Ishikawa (cell line): ENCODE measurements around the gene C11orf87.

Experiments used
- CEBPB ChIP-seq: IDR thresholded peaks from 2 replicates; pipeline ENCODE4 v1.6.1; 2012
- CREB1 ChIP-seq: IDR thresholded peaks from 2 replicates; pipeline ENCODE4 v1.6.1; 2012; ENCODE audit warnings: low read depth
- EGR1 ChIP-seq: IDR thresholded peaks from 2 replicates; pipeline ENCODE4 v1.6.1; 2012
- EP300 ChIP-seq: IDR thresholded peaks from 2 replicates; pipeline ENCODE4 v1.6.1; 2012; ENCODE audit warnings: borderline replicate concordance
- FOXM1 ChIP-seq: IDR thresholded peaks from 2 replicates; pipeline ENCODE4 v1.6.1; 2012; ENCODE audit warnings: low read depth, borderline replicate concordance
- MAX ChIP-seq: IDR thresholded peaks from 2 replicates; pipeline ENCODE4 v1.6.1; 2012
- NFIC ChIP-seq: IDR thresholded peaks from 2 replicates; pipeline ENCODE4 v1.6.1; 2012
- RAD21 ChIP-seq: IDR thresholded peaks from 2 replicates; pipeline ENCODE4 v1.6.1; 2012; ENCODE audit warnings: low read depth
- TAF1 ChIP-seq: IDR thresholded peaks from 2 replicates; pipeline ENCODE4 v1.6.1; 2012; ENCODE audit warnings: low read depth, mild to moderate bottlenecking
- TCF12 ChIP-seq: IDR thresholded peaks from 2 replicates; pipeline ENCODE4 v1.6.1; 2012; ENCODE audit warnings: low read depth
- TEAD4 ChIP-seq: IDR thresholded peaks from 2 replicates; pipeline ENCODE4 v1.6.1; 2012
- USF1 ChIP-seq: IDR thresholded peaks from 2 replicates; pipeline ENCODE4 v1.6.1; 2012
- YY1 ChIP-seq: IDR thresholded peaks from 2 replicates; pipeline ENCODE4 v1.6.1; 2012; ENCODE audit warnings: low read depth
- ZBTB7A ChIP-seq: IDR thresholded peaks from 2 replicates; pipeline ENCODE4 v1.6.1; 2012; ENCODE audit warnings: low read depth
- TF ChIP-seq, protein P1 (sequence below): IDR thresholded peaks from 2 replicates; pipeline ENCODE4 v1.6.1; 2012; ENCODE audit warnings: low read depth, mild to moderate bottlenecking

Gene C11orf87

DNA sequence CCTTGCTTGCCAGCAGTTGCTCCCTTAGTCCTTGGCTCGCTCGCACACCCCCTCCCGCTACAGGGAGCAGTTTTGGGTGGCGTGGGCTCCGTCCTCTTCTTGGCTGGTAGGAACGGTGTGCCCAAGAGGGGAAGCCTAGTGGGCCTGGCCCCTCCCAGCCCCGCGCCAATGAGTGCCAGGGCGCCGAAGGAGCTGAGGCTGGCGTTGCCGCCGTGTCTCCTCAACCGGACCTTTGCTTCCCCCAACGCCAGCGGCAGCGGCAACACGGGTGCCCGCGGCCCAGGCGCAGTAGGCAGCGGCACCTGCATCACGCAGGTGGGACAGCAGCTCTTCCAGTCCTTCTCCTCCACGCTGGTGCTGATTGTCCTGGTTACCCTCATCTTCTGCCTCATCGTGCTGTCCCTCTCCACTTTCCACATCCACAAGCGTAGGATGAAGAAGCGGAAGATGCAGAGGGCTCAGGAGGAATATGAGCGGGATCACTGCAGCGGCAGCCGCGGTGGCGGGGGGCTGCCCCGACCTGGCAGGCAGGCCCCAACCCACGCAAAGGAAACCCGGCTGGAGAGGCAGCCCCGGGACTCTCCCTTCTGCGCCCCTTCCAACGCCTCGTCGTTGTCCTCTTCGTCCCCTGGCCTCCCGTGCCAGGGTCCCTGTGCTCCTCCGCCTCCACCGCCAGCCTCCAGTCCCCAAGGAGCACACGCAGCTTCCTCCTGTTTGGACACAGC lies 1.6 kb downstream of the C11orf87 start:
- no peak for TF ChIP-seq TAF1
- no peak for TF ChIP-seq TCF12
- TF ChIP-seq RAD21, result no peak
- no peak for TF ChIP-seq EP300
- TF ChIP-seq FOXM1, result no peak
- no peak for TF ChIP-seq YY1
- no peak for TF ChIP-seq USF1
- TF ChIP-seq TEAD4, result no peak
- TF ChIP-seq, protein P1, sequence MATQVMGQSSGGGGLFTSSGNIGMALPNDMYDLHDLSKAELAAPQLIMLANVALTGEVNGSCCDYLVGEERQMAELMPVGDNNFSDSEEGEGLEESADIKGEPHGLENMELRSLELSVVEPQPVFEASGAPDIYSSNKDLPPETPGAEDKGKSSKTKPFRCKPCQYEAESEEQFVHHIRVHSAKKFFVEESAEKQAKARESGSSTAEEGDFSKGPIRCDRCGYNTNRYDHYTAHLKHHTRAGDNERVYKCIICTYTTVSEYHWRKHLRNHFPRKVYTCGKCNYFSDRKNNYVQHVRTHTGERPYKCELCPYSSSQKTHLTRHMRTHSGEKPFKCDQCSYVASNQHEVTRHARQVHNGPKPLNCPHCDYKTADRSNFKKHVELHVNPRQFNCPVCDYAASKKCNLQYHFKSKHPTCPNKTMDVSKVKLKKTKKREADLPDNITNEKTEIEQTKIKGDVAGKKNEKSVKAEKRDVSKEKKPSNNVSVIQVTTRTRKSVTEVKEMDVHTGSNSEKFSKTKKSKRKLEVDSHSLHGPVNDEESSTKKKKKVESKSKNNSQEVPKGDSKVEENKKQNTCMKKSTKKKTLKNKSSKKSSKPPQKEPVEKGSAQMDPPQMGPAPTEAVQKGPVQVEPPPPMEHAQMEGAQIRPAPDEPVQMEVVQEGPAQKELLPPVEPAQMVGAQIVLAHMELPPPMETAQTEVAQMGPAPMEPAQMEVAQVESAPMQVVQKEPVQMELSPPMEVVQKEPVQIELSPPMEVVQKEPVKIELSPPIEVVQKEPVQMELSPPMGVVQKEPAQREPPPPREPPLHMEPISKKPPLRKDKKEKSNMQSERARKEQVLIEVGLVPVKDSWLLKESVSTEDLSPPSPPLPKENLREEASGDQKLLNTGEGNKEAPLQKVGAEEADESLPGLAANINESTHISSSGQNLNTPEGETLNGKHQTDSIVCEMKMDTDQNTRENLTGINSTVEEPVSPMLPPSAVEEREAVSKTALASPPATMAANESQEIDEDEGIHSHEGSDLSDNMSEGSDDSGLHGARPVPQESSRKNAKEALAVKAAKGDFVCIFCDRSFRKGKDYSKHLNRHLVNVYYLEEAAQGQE, result no peak
- no peak for TF ChIP-seq EGR1
- no peak for TF ChIP-seq MAX
- TF ChIP-seq CEBPB, result no peak
- TF ChIP-seq NFIC, result no peak
- no peak for TF ChIP-seq ZBTB7A
- TF ChIP-seq CREB1, result no peak

- TF ChIP-seq, protein P1, result peak; percentile 92
- 0 out of 2 replicates have a peak, but pooled peaks have one; percentile 1 for TF ChIP-seq RAD21
- TF ChIP-seq FOXM1, result no peak
Measured at GRCh38 chr11:109424901-109425300, 2.9 kb downstream of the C11orf87 start.

DNA sequence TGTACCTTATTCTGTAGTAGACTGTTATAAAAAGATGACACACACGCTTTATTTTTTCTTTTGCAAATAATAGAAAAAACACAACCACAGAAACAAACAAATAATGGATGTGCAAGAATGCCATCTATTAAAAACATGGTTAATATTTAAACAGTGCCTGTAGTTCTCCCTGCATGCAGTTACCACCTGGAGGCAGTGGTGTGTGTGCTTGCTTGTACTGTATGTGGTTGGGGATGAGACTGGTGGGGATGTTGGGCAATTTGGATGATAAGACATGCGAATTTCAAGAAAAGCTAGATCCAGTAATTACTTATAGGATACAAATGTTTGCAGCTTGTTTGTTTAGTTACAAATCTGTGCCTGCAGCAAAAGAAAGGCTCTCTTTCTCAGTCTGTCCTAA lies 3.6 kb downstream of the C11orf87 start:
- TF ChIP-seq NFIC (no peak), TAF1 (no peak), EGR1 (no peak), USF1 (no peak), RAD21 (no peak), YY1 (no peak), MAX (no peak), FOXM1 (no peak), TCF12 (no peak)
- TF ChIP-seq, protein P1, result no peak

DNA sequence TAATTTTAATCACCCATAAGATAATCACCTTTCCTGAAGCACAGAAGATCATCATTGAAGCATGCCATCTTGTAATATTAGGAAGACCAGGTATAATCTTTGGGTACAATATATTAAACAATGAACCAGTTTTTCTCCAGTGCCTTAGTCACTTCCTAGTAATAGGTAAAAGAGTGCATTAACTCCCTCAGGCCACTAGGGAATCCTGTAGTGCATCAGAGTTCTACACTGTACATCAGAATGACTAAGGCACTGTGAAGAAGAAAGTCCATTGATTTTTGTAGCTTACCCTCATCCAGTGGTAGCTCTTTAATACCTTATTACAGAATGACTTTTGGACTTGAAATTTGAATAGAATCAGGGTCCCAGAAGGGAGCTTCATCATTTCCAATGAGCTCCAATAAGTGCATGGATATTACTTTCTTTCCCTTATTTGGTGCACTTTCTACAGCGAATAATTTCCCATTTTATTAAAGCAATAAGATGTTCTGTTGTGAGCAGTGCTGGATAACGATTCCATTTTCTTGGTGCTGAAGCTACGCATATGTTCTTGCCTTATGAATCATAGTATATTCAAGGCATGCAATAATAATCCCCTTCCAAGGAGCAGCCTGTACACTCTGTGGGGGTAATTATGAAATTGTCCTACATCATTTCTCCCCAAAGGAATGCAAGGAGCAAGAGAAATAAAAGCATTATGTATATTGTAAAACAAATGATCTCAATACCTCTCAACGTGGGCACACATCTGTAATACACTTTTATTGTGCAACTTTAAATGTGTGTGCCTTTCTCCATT lies 4.7 kb downstream of the C11orf87 start:
- TF ChIP-seq RAD21 (no peak), USF1 (no peak), ZBTB7A (no peak), CEBPB (no peak), YY1 (no peak), TCF12 (no peak), EP300 (no peak), NFIC (no peak), TAF1 (no peak), MAX (no peak), CREB1 (no peak), FOXM1 (no peak), TEAD4 (no peak)
- TF ChIP-seq, protein P1, result no peak
